SU-DHL-6 (cell line): Measurements from ENCODE around the gene ABL2.

Experiments used
- CTCF ChIP-seq: fragments of 200-600 bp; sonication (generic); IDR thresholded peaks from one replicate; pipeline ENCODE4 v1.5.1; 2017; ENCODE audit warnings: antibody characterized with exemption, mild to moderate bottlenecking, low read length, moderate library complexity; ENCODE audit not compliant: insufficient read depth, poor library complexity, severe bottlenecking
- EZH2phosphoT487 ChIP-seq: fragments of 200-600 bp; sonication (generic), shearing (Covaris generic); conservative IDR thresholded peaks from 2 replicates; pipeline ENCODE4 v1.6.1; 2018; ENCODE audit warnings: mild to moderate bottlenecking, antibody characterized with exemption, low read length, moderate library complexity, mixed read lengths

GRCh38 chr1:179178950-179179349 lies 50.5 kb downstream of the ABL2 start:
- TF ChIP-seq CTCF (no peak), EZH2phosphoT487 (no peak)
